Posterior cingulate gyrus (tissue), 11 donors: ENCODE measurements around the gene SPAST.
A peak's percentile ranks its signal among the peaks of the same experiment; 100 is the strongest.
"Not testable (repeated sequence)": the region's sequence is repeated elsewhere in the genome, so short reads cannot be mapped to it uniquely, and the experiment has no call there.

Source experiments
- DNase-seq, 10 donors: peaks; one replicate each; pipeline versions ENCODE4 v3.0.0 to v3.0.0-alpha.2; 2020 to 2021; ENCODE audit warnings: mixed read lengths in 3 of 10
- intact Hi-C: fragments of 100-400 bp; cut with DNase I; formaldehyde crosslinking; loops from one replicate; pipeline ENCODE4 v1.15.1; 2023

SPAST gene, protein sequence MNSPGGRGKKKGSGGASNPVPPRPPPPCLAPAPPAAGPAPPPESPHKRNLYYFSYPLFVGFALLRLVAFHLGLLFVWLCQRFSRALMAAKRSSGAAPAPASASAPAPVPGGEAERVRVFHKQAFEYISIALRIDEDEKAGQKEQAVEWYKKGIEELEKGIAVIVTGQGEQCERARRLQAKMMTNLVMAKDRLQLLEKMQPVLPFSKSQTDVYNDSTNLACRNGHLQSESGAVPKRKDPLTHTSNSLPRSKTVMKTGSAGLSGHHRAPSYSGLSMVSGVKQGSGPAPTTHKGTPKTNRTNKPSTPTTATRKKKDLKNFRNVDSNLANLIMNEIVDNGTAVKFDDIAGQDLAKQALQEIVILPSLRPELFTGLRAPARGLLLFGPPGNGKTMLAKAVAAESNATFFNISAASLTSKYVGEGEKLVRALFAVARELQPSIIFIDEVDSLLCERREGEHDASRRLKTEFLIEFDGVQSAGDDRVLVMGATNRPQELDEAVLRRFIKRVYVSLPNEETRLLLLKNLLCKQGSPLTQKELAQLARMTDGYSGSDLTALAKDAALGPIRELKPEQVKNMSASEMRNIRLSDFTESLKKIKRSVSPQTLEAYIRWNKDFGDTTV

DNA sequence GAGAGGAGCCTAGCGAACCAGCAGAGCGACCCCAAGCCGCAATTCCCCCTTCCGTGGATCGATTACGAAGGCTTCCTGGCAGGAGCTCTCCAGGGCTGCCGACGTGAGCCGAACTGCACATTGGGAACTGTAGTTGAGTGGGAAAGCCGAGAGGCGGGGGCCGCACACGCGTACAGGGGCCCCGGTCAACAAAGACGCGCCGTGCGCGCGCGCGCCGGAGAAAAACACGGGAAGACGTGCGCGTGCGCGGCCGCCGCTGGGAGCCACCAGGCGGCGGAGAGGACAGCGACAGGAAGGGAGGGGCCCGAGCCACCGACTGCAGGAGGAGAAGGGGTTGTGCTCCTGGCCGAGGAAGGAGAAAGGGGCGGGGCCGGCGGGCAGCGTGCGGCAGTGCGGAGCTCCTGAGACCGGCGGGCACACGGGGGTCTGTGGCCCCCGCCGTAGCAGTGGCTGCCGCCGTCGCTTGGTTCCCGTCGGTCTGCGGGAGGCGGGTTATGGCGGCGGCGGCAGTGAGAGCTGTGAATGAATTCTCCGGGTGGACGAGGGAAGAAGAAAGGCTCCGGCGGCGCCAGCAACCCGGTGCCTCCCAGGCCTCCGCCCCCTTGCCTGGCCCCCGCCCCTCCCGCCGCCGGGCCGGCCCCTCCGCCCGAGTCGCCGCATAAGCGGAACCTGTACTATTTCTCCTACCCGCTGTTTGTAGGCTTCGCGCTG, at the start of gene SPAST:
TSS of gene SPAST (plus strand) at position 247 of the 711 bp plus-strand sequence. CDS start at position 523, 276 bp downstream.
- intact Hi-C loops, result loop anchor here (1.0 to 10.0 kb wide), 4 partner anchors 24 to 291 kb away; partner anchors contain the start of genes BIRC6, DPY30, MEMO1 and SLC30A6
- peak; percentile 90 to 100 (median 96) for DNase-seq

DNA sequence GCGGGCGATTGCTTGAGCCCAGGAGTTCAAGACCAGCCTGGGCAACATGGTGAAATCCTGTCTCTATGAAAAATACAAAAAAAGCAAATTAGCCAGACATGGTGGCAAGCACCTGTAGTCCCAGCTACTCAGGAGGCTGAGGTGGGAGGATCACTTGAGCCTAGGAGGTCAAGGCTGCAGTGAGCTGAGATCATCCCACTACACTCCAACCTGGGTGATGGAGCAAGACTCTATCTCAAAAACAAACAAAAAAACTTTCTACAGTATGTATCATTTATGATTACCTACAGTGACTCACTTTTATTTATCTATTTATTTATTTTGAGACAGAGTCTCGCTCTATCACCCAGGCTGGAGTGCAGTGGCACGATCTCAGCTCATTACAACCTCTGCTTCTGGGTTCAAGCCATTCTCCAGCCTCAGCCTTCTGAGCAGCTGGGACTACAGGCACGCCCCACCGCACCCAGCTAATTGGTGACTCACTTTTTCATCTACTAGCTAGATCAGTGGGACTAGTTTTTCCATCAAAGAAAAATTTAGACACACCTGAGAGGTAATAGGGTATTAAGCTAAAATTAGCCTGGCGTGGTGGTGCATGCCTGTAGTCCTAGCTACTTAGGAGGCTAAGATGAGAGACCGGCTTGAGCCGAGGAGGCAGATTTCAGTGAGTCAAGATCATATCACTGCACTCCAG, 44.4 kb upstream of the SPAST start:
- intact Hi-C loops, DNase-seq: not testable (repeated sequence)

DNA sequence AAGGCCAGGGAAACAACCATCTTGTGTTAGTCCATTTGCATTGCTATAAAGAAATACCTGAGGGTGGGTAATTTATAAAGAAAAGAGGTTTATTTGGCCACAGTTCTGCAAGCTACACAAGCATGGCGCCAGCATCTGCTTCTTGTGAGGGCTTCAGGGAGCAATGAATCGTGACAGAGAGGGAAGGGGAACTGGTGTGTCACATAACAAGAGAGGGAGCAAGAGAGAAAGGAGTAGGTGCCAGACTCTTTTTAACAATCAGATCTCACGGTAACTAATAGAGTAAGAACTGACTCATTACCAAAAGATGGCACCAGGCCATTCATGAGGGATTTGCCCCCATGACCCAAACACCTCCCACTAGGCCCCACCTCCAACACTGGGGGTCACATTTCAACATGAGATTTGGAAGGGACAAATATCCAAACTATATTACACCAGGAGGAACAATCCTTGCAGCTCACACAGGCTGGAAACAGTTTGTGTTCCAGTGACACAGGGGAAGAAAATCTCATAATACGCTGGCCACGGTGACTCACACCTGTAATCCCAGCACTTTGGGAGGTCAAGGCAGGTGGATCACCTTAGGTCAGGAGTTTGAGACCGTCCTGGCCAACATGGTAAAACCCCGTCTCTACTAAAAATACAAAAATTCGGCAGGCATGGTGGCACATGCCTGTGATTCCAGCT, 29.0 kb upstream of the SPAST start:
- intact Hi-C loops, result loop anchor here (10.0 kb wide), 1 partner anchor 130 kb away; the partner anchor contains the start of gene SLC30A6
- DNase-seq, result not testable (repeated sequence)

DNA sequence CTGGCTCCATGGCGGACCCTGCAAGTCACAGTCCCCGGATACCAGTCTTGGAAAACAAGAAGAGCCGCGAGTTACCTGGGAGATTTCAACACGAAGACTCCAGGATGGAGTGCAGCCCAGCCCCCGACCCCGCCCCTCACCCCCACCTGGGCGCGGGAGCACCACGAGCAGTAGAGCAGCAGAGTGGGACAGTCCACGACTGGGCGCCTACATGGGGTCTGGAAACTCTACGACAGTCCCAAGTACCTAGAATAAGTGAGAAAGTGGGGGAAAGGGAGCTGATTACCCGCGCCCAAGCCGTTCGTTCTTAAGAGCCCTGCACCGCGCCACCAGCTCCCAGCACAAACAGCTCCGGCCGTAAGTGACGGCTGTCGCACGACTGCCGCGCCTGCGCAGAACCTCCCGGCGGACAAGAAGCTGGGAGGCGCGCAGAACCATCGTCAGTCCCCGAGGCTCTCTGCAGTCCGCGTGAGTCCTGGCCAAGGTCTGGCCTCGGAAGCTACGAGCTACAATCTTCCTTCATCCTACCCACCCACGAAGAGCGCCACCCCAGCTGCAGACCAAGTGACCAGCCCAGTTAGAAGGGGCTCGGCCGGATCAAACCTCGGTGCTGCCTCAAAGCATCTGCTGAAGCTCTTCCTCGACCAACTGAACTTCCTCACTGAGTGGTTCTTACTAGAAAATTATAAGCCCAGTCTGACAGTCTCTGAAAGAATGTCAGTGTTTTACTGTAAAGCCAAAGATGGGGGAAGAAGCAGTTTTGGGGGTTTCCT, 23.7 kb upstream of the SPAST start, which contains the start of gene DPY30:
TSS of gene DPY30 (minus strand) at position 359 of the 773 bp plus-strand sequence. CDS start at position 10, 349 bp downstream.
- DNase-seq, result peak; percentile 88 to 99 (median 92)
- intact Hi-C loops, result loop anchor here (1.0 to 10.0 kb wide), 3 partner anchors 24 to 125 kb away; partner anchors contain the start of genes MEMO1, SLC30A6 and SPAST

DNA sequence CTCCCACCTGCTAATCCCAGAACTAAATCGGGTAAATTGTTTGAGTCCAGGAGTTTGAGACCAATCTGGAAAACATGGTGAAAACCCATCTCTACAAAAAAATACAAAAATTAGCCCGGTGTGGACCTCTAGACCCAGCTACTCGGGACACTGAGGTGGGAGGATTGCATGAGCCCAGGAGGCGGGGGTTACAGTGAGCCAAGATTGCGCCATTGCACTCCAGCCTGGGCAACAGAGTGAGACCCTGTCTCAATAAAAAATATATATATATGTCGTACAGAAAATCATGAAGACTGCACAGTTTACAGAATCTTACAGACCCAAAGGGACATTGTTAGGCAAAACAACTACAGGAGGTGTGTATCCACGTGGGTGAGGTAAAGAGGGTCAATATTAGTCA, 19.8 kb upstream of the SPAST start:
- intact Hi-C loops, result no loop called here
- DNase-seq, result peak in 1 of 10 donors; percentile 33

DNA sequence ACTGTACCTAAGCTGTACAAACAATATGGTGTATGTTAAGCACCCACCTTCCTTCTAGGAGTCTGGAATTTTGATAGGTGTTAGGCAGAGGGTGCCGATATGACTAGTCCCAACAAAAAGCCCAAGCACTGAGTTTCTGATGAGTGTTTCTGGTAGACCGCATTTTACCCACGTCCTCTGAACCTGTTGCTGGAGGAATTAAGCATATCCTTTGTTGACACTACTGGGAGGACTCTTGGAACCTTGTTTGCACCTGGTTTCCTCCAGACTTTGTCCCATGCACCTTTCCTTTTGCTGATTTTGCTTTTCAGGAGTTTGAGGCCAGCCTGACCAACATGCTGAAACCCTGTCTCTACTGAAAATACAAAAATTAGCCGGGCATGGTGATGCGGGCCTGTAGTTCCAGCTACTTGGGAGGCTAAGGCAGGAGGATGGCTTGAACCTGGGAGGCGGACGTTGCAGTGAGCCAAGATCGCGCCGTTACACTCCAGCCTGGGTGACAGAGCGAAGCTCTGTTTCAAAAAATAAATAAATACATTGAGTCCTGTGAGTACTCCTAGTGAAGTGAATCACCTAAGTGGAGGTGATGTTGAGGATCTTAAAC, 11.4 kb upstream of the SPAST start:
- no peak for DNase-seq
- intact Hi-C loops, result no loop called here

DNA sequence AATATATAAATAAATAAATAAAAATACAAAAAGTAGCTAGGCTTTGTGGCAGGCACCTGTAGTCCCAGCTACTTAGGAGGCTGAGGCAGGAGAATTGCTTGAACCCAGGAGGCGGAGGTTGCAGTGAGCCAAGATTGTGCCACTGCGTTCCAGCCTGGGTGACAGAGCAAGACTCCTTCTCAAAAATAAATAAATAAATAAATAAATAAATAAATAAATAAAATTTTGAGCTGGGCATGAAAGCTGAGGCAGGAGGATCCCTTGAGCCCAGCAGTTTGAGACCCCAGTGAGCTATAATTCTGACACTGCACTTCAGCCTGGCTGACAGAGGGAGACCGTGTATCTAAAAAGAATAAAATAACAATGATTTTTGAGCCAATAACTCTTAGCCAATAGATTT, 8.8 kb upstream of the SPAST start:
- DNase-seq, intact Hi-C loops: not testable (repeated sequence)

DNA sequence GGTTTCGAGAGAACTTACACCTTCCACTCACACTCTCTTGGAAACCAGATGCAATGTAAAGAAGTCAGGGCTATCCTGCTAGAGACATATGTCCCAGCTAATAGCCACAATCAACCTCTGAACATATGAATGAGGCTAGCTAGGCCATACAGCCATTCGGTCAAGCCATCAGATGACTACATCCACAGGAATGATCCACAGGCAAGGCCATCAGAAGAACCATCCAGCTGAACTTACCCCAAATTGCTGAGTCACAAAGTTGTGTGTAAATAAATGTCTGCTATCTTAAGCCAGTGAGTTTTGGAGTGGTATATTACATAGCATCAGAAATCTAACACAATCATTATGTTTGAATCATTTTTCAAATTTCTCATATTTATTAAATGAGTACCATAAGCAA, 5.2 kb upstream of the SPAST start:
- intact Hi-C loops, result no loop called here
- no peak for DNase-seq

DNA sequence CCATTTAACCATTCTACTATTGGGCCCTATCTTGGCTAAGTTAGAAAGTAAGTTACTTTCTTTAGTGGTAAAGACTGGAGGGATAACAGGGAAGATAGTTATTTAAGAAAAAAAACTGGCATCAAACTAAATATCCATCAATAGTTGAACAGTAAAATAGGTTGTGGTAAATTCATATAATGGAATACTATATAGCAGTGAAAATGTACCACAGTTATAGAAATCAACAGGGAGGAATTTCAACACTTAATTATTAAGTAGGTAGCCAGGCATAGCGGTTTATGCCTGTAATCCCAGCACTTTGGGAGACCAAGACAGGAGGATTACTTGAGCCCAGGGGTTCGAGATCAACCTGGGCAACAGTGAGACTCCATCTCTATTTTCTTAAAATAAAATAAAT, 3.1 kb upstream of the SPAST start:
- intact Hi-C loops, result loop anchor here (10.0 kb wide), 1 partner anchor 295 kb away; the partner anchor contains the start of gene BIRC6

DNA sequence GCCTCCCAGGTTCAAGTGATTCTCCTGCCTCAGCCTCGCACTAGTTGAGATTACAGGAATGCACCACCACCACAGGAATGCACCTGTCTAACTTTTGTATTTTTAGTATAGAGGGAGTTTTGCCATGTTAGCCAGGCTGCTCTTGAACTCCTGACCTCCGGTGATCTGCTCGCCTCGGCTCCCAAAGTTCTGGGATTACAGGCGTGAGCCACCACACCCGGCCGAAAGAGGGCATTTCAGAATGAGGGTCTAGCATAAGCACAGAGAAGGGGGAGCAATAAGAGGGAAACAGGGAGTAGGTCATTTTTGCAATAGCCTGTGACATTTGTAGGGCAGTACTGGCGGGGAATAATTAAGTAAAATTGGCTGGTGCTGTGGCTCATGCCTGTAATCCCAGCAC, 1.9 kb upstream of the SPAST start:
- intact Hi-C loops, result loop anchor here (10.0 kb wide), 1 partner anchor 293 kb away; the partner anchor contains the start of gene BIRC6
- no peak for DNase-seq

More for the DNA sequence above, 3.1 kb upstream of the SPAST start:
- no peak for DNase-seq

DNA sequence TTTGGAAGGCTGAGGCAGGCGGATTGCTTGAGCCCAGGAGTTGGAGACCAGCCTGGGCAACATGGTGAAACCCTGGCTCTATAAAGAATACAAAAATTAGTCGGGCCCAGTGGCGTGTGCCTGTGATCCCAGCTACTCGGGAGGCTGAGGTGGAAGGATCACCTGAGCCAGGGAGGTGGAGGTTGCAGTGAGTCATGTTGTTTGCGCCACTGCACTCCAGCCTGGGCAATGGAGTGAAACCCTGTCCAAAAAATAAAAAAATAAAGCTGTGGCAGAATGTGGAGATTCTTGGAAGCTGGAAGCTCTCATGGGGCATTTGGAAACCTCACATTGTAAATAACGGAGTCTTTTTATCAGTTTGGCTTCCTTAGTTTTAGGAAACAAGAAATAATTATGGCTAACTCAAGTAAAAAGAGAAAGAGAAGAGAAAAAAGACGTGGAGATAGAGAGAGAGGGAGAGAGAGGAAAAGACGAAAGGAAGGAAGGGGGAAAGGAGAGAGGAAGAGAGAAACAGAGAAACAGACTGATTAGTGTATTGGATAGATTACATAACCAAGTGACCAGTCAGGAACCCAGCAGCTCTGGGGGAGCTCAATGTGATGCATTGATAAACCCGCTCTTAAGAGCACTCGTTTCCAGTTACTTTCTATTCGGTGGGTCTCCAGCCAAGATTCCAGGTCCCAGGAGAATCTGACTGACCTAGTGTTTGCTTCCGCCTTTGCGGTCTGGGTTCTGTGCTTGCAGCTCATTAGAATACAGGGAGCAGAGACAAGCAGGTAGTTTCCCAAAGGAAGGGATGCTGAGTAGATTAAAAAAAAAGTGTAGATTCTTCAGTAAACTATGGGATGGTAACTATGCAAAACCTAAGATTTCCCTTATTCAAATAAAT, 1.1 kb upstream of the SPAST start:
- intact Hi-C loops, result loop anchor here (2.0 to 10.0 kb wide), 2 partner anchors 103 to 293 kb away; partner anchors contain the start of genes BIRC6 and SLC30A6
- DNase-seq, result peak in 1 of 10 donors; percentile 14

DNA sequence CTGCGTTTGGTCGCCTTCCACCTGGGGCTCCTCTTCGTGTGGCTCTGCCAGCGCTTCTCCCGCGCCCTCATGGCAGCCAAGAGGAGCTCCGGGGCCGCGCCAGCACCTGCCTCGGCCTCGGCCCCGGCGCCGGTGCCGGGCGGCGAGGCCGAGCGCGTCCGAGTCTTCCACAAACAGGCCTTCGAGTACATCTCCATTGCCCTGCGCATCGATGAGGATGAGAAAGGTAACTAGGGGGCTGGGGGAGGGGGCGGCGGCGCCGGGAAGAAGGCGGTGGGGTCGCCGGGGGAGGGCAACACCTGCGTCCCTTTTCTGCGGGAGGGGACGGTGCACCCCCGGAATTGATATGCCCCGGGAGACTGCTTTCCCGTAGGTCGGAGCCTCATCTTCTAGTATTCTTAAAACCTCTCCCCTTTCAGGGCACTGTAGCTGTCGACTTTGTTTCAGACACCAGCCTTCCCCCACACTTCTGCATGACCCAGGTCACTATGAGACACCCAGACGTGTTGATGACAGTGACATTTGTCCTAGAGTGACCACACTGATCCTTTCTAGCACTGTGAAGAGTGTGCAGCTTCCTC, 755 bp downstream of the SPAST start:
- peak in 1 of 10 donors; percentile 12 for DNase-seq
- intact Hi-C loops, result loop anchor here (10.0 kb wide), 1 partner anchor 291 kb away; the partner anchor contains the start of gene BIRC6

DNA sequence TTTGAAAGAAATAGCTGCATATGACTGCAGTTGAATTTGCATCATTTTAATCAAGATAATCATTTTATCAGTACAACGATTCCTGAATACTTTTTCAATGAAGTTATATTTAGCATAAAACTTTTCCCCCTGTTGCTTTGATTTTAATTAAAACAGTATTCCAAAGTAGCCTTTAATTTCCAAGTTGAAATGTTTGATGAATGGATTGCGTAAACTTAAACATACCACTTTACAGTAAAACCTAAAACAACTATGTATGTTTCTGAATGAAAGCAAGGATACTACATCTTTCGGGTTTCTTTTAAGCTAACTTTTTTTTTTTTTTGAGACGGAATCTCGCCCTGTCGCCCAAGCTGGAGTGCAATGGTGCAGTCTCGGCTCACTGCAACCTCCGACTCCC, 1.4 kb downstream of the SPAST start:
- intact Hi-C loops, result loop anchor here (10.0 kb wide), 1 partner anchor 290 kb away; the partner anchor contains the start of gene BIRC6
- DNase-seq, result no peak

DNA sequence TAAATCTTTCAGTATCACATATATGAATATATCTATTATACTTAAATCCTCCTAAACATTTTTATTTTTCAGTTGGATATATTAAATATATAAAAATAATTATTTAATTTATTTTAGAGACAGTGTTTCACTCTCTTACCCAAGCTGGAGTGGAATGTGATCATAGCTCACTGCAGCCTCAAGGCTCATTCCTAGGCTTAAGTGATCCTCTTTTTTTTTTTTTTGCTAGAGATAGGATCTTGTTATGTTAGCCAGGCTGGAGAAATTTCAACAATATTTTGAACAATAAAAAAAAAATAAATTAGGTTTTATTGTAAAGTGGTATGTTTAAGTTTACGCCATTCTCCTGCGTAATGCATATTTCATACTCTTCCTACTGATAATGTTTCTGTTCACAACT, 4.2 kb downstream of the SPAST start:
- intact Hi-C loops, result loop anchor here (10.0 kb wide), 1 partner anchor 287 kb away; the partner anchor contains the start of gene BIRC6
- no peak for DNase-seq

DNA sequence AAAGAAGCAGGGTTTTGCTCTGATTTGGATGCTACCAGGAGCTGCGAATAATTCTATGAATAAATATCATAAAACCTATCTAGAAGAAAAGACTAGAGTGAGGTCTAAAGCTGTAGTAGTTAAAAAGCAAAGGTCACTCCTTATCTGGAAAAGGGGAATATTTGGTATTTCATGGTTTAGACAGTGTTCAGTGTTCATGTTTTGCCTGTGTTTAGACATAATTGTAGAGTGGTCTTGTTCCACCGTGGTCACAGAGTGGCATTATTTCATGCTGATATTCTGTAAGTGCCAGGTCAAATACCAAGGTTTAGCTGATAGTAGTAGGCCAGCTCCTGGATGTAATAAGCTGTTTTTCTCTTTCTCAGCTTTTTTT, 10.8 kb downstream of the SPAST start:
- DNase-seq, result no peak
- intact Hi-C loops, result no loop called here

DNA sequence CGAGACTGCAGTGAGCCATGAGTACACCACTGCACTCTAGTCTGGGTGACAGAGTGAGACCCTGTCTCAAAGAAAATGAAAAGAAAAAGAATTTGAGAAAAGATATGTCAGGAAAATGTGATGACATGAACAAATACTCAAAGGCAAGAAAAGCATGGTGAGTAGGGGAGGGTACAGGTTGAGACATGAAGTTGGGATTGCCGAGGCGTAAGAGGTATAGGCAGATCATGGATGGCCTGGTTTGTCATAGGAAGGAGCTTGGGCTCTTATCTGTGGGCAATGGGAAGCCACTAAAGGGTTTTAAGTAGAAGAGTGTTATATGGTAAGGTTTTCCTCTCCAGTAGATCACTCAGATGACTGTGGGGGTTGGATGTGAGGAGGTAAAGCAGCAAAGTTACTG, 32.3 kb downstream of the SPAST start:
- DNase-seq, result no peak
- intact Hi-C loops, result no loop called here

DNA sequence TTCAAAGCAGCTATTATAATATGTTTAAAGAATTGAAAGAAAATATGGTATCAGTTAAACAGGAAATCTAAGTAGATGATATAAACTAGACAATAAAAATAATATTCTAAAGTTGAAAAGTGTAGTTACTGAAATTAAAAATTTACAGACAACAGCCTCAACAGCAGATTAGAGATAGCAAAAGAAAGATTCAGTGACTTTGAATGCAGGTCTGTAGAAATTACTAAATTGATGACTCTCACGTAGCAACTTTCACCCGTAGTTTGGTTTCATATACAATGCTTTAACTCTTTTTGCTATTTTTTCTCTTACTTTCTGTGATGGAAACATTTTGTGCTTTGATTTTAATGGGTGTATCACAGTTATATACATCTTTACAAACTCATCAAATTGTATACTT, 44.8 kb downstream of the SPAST start:
- no peak for DNase-seq
- intact Hi-C loops, result no loop called here
